ENCODE results near the gene FER.
"Not testable (repeated sequence)": the region's sequence is repeated elsewhere in the genome, so short reads cannot be mapped to it uniquely, and the experiment has no call there.

Gene FER

GRCh38 chr5:108899244-108899643 lies 151.5 kb downstream of the FER start:
- DNase-seq: not testable (repeated sequence)

GRCh38 chr5:108900668-108901067 lies 153.0 kb downstream of the FER start:
- no peak for DNase-seq

- DNase-seq: no peak
Measured at GRCh38 chr5:108905805-108906204, 158.1 kb downstream of the FER start.

- DNase-seq: no peak
Measured at GRCh38 chr5:108910627-108911026, 162.9 kb downstream of the FER start.

- no peak for DNase-seq
Measured at GRCh38 chr5:108911055-108911454, 163.4 kb downstream of the FER start.

- no peak for DNase-seq
Measured at GRCh38 chr5:108917596-108917995, 169.9 kb downstream of the FER start.

GRCh38 chr5:108919591-108920326 lies 172.1 kb downstream of the FER start:
- no peak for DNase-seq

GRCh38 chr5:108924457-108924961 lies 176.8 kb downstream of the FER start:
- DNase-seq: no peak

- DNase-seq: no peak
Measured at GRCh38 chr5:108925073-108925472, 177.4 kb downstream of the FER start.

- DNase-seq: no peak
Measured at GRCh38 chr5:108930107-108930506, 182.4 kb downstream of the FER start.

- no peak for DNase-seq
Measured at GRCh38 chr5:108935611-108936010, 187.9 kb downstream of the FER start.

GRCh38 chr5:108937221-108937620 lies 189.5 kb downstream of the FER start:
- DNase-seq: no peak

- no peak for DNase-seq
Measured at GRCh38 chr5:108940506-108940905, 192.8 kb downstream of the FER start.

GRCh38 chr5:108941746-108942145 lies 194.0 kb downstream of the FER start:
- DNase-seq: no peak

GRCh38 chr5:108942701-108943100 lies 195.0 kb downstream of the FER start:
- DNase-seq: no peak

- DNase-seq: no peak
Measured at GRCh38 chr5:108945094-108945493, 197.4 kb downstream of the FER start.

- no peak for DNase-seq
Measured at GRCh38 chr5:108946008-108946407, 198.3 kb downstream of the FER start.

- no peak for DNase-seq
Measured at GRCh38 chr5:108947164-108947563, 199.5 kb downstream of the FER start.

- no peak for DNase-seq
Measured at GRCh38 chr5:108950276-108950675, 202.6 kb downstream of the FER start.

GRCh38 chr5:108953940-108954339 lies 206.2 kb downstream of the FER start:
- DNase-seq: no peak

- no peak for DNase-seq
Measured at GRCh38 chr5:108957333-108957732, 209.6 kb downstream of the FER start.

- no peak for DNase-seq
Measured at GRCh38 chr5:108966910-108967309, 219.2 kb downstream of the FER start.

GRCh38 chr5:108974594-108974993 lies 226.9 kb downstream of the FER start:
- DNase-seq: no peak

- no peak for DNase-seq
Measured at GRCh38 chr5:108975697-108976096, 228.0 kb downstream of the FER start.

- no peak for DNase-seq
Measured at GRCh38 chr5:108983461-108984092, 235.9 kb downstream of the FER start.
